Endometrial microvascular endothelial cells (primary cell): ENCODE results near the gene STPG4. TPM values are rescaled to one million over a fixed set of nuclear protein-coding genes. Genes with fewer than 3 reads are reported as not detected.

Source experiments
- in situ Hi-C: cut with HindIII; loops from 2 replicates; pipeline ENCODE4 v1.10.0; 2017; ENCODE audit warnings: low sequenced_read_pairs, low pct_unique_long_range_greater_than_20kb; ENCODE audit errors: inconsistent ontology term
- total RNA-seq: library from RNA; depleted of rRNA; stranded (reverse); fragments of >200 nt; gene quantifications from one replicate; pipeline ENCODE4 v1.2.3, GENCODE V29; 2015; ENCODE audit errors: inconsistent ontology term

The STPG4 gene
- total RNA-seq, 1 donor from 2014 or later, result not detected

GRCh38 chr2:47078541-47079482, 76.3 kb downstream of the STPG4 start:
- in situ Hi-C loops, result no loop called here

DNA sequence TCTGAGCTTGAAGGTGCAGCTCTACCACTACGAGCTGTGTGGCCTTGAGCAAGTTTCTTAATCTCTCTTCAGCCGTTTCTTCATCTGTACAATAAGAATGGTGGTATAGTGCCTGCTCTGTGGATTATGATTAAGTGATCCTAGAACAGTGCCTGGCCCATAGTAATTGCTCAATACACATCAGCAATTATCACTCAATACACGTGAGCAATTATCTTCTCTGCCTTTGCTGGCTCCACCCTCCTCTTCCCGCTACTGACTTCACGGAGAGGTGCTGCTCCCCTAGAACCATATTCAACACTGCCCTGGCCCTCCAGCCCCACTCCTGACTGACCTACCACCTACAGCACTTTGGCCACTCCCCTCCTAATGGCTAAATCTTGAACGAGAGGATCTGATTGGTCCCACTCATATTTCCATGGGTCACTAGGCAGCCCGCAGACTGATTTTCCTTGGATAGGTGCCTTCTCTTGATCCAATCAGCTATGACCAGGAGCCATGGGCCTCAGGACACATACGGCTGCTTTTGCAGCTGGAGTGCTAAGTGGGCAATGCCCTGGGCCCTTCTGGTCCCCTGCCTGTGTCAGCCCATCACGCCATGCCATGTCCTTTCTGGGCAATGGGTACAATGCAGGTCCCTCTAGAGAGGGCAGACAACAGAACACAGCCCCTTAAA, 77.5 kb downstream of the STPG4 start:
- in situ Hi-C loops, result no loop called here

DNA sequence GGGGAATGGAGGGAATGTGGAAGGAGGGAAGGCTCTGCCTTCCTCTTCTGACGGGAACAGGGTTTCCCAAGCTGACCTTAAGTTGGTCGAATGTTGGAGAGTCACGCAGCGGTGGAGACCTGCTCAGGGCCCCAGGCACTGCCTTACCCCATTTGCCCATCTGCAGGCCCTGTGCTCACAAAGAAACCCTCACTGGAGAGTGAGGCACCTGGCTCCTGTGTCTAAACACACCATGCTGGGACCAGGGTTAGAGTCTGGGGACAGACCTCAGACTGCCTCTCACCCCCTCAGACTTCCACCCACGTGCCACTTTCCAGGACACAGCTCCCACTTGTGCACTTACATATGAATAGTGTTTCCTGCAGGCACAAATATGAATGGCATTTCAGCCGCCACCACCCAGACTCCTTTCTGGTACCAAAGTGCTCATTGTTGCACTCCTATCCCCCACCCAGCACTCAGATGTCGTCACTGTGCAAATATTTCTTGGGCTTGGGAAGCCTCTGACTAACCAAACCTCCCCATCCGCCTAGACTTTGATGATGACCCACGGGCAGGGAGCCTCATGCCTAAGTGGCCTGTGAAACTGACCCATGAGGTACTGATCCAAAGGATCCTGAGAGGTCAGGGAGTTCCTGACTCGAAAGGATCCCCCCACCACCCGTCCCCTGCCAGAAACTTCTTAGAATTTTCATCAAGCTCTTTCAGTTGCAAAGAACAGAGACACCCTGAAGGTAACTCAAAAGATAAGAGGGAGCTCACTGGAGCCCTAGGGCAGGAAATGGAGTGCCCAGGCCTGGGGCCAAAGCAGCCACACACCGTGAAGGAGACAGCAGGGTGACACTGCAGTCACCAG, 78.3 kb downstream of the STPG4 start:
- in situ Hi-C loops, result no loop called here

DNA sequence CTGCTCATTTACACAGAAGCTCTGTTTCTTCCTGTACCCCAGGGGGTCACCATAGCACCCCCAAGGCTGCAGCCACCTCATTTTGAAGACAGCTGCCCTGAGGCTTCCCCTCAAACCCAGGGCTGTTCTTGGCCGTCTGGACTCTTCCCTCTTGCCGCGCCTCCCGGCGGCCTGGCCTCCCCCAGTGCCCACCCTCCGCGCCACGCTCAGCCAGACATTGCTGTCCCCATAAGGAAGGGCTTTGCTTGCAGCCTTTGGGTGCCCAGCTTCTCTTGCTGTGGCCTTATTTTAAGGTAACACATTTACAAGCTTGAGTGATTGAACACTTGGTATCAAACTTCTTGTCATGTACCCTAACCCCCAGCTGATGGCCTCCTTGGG, 79.0 kb downstream of the STPG4 start:
- in situ Hi-C loops, result no loop called here

- in situ Hi-C loops, result no loop called here
These were observed 79.6 kb downstream of the STPG4 start for GRCh38 chr2:47075361-47076125.

DNA sequence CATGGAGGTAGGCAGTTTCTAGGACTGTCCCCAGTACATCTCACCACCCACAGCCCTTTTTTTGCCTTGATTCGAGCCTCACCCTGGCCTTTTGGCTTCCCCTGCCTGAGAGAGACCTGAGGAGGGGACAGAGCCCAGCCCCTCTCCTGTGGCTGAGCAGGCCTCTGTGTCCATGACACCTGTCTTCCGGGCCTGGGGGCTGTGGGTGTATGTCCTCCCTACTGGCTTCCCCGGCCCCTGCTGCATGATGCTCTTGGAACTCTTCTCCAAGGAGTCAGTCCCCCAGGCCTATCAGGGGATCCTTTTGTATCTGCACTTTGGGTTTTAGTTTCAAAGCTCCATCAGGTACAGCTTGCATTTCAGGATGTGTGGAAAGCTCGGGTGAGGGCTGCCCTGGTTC, 80.4 kb downstream of the STPG4 start:
- in situ Hi-C loops, result no loop called here

GRCh38 chr2:47073641-47074040, 81.5 kb downstream of the STPG4 start:
- in situ Hi-C loops, result no loop called here

GRCh38 chr2:47073217-47073616, 81.9 kb downstream of the STPG4 start:
- in situ Hi-C loops, result no loop called here

- in situ Hi-C loops, result no loop called here
These were observed 82.3 kb downstream of the STPG4 start for GRCh38 chr2:47072728-47073191.

DNA sequence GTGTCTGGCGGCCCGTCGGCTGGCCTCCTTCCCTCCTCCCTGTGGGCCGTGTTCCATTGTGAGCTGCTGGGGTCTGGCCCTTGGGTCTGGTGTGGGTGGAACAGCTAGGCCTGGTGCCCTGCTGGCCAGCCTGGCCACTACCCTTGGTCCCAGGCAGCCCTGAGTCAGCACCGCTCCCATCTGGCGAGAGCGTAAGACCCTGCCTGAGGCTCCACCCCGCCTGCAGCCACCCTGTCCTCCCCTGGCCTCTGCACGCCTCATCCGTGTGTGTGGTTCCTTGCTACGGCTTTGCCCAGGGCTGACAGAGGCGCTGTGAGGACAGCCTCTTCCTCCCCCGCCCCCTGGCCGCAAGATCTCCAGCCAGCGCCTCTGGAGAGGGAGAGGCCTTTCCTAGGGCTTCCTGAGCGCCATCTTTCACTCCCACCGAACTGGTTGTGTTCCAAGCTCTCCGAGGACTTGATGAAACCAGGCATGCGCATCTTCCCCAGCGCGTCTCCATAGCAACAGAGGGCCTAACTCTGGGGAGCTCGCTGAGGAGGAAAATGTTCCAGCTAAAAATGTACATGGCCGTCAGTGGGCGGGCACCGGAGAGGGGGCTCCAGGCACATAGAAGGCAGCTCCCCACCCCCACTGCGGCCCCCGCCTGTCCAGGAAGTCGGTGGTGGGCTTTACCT, 83.0 kb downstream of the STPG4 start:
- in situ Hi-C loops, result no loop called here

GRCh38 chr2:47070920-47071824, 83.9 kb downstream of the STPG4 start:
- in situ Hi-C loops, result no loop called here

- in situ Hi-C loops, result no loop called here
These were observed 84.8 kb downstream of the STPG4 start for GRCh38 chr2:47070155-47070919.

DNA sequence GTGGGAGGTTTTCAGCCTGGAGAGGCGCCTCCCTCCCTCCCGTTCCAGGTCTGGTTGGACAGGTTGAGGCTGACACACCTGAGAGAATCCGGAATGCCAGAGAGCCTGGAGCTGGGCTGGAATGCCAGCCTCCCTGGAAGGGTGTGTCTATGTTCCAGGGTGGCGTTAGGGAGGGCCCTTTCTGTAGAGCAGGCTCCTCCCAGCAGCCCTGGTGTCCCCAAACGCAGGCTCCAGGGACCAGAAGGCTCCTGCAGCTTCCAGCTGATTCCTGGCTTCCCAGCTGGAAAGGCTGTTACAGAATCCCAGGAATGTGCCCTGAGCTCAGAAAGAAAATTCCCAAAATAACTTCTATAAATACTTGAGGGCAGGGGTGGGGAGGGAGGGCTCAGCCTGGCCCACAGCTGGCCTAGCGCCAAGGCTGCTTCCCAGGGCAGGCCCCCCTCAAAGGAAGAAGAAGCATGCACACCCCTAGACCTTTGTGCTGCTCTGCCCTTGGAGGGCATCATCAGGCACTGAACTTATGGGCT, 85.4 kb downstream of the STPG4 start:
- in situ Hi-C loops, result no loop called here

GRCh38 chr2:47068981-47069627, 86.0 kb downstream of the STPG4 start:
- in situ Hi-C loops, result no loop called here

- in situ Hi-C loops, result no loop called here
These were observed 87.2 kb downstream of the STPG4 start for GRCh38 chr2:47067788-47068407.
